K562 (cell line): Measurements from ENCODE around the gene RPS6KA2. TPM values are rescaled to one million over a fixed set of nuclear protein-coding genes. Genes with fewer than 3 reads are reported as not detected.

Source experiments
- ARID2 ChIP-seq: fragments of 450-650 bp; IDR thresholded peaks from 2 replicates; pipeline ENCODE4 v1.6.1; 2017; ENCODE audit warnings: antibody characterized with exemption, mild to moderate bottlenecking
- CBX5 ChIP-seq: IDR thresholded peaks from 2 replicates; pipeline ENCODE4 v1.6.1; 2014; ENCODE audit warnings: low read depth, borderline replicate concordance
- CTBP1 ChIP-seq: fragments of 450-650 bp; IDR thresholded peaks from 2 replicates; pipeline ENCODE4 v1.6.1; 2016; ENCODE audit warnings: borderline replicate concordance
- MAZ ChIP-seq, 2 experiments: fragments of 450-650 bp in 1 of 2; sonication (generic) in 1 of 2; formaldehyde crosslinking; IDR thresholded peaks in 1 of 2; conservative IDR thresholded peaks in 1 of 2; 2 replicates each; pipeline versions ENCODE4 v1.4.0 to v1.5.0; 2020; ENCODE audit warnings: mild to moderate bottlenecking in 1 of 2, missing genetic modification reagents in 1 of 2
- MEF2D ChIP-seq: conservative IDR thresholded peaks from 2 replicates; pipeline ENCODE4 v1.6.1; 2016; ENCODE audit warnings: low read depth, missing genetic modification characterization, missing compliant biosample characterization
- NUFIP1 ChIP-seq: fragments of 450-650 bp; IDR thresholded peaks from 2 replicates; pipeline ENCODE4 v1.6.1; 2018; ENCODE audit not compliant: partially characterized antibody
- TBL1XR1 ChIP-seq, 2 experiments: IDR thresholded peaks; 2 replicates each; pipeline ENCODE4 v1.6.1; 2012; ENCODE audit warnings: improper control_type of control experiment in 2 of 2, low read length in 2 of 2, mild to moderate bottlenecking in 1 of 2
- XRCC3 ChIP-seq: fragments of 450-650 bp; IDR thresholded peaks from 2 replicates; pipeline ENCODE4 v1.6.1; 2017; ENCODE audit warnings: mild to moderate bottlenecking, moderate library complexity
- ZNF3 ChIP-seq: fragments of 250-450 bp; sonication (Bioruptor Pico); IDR thresholded peaks from 2 replicates; pipeline ENCODE4 v1.5.0; 2021; ENCODE audit warnings: mild to moderate bottlenecking, moderate library complexity
- ZNF408 ChIP-seq: fragments of 250-450 bp; sonication (Bioruptor Pico); IDR thresholded peaks from 2 replicates; pipeline ENCODE4 v1.4.0; 2020; ENCODE audit warnings: low read depth, mild to moderate bottlenecking, moderate library complexity
- ZNF445 ChIP-seq: fragments of 250-450 bp; sonication (Bioruptor Pico); IDR thresholded peaks from 2 replicates; pipeline ENCODE4 v1.4.0; 2020; ENCODE audit warnings: low read depth, mild to moderate bottlenecking, moderate library complexity
- polyA plus RNA-seq, 8 experiments: library from polyadenylated mRNA; depleted of rRNA in 4 of 8; stranded (reverse) in 5 of 8; unstranded in 3 of 8; fragments of >200 nt; fragmentation: Nextera tagmentation in 2 of 8; fragmentation: Illumina TruSeq in 1 of 8; extraction: Ambion mirVana in 2 of 8; extraction: Trizol in 1 of 8; gene quantifications; 2 replicates each; pipeline versions ENCODE4 v1.2.1 to v1.2.3, GENCODE V29; 2011 to 2014; ENCODE audit warnings: inconsistent platforms in 1 of 8, missing spikeins in 1 of 8
- total RNA-seq, 7 experiments: library from RNA; depleted of rRNA in 6 of 7; stranded (reverse); fragments of >200 nt in 6 of 7; fragmentation: Illumina TruSeq in 2 of 7; extraction: Trizol in 2 of 7; gene quantifications; 2 replicates each; pipeline versions ENCODE4 v1.2.1 to v1.2.3, GENCODE V29; 2011 to 2021; ENCODE audit warnings: low replicate concordance in 1 of 7
- TF ChIP-seq, protein P1 (sequence below), 2 experiments: IDR thresholded peaks; 2 replicates each; pipeline ENCODE4 v1.6.1; 2012; ENCODE audit warnings: improper control_type of control experiment in 2 of 2, low read depth in 2 of 2, low read length in 2 of 2, borderline replicate concordance in 1 of 2
- TF ChIP-seq, protein P2 (sequence below): fragments of 450-650 bp; formaldehyde crosslinking; IDR thresholded peaks from 2 replicates; pipeline ENCODE4 v1.4.0; 2020; ENCODE audit warnings: mild to moderate bottlenecking, moderate library complexity
- TF ChIP-seq, protein P3 (sequence below): fragments of 250-450 bp; sonication (Bioruptor Pico); IDR thresholded peaks from 2 replicates; pipeline ENCODE4 v1.8.0; 2021; ENCODE audit warnings: moderate library complexity, mild to moderate bottlenecking, inconsistent platforms
- TF ChIP-seq, protein P4 (sequence below): fragments of 250-450 bp; sonication (Bioruptor Pico); IDR thresholded peaks from 2 replicates; pipeline ENCODE4 v1.9.0; 2021; ENCODE audit warnings: mild to moderate bottlenecking, inconsistent platforms
- TF ChIP-seq, protein P5 (sequence below): sonication (generic); formaldehyde crosslinking; IDR thresholded peaks from 2 replicates; pipeline ENCODE4 v1.8.0; 2023; ENCODE audit warnings: mild to moderate bottlenecking, missing genetic modification reagents
- TF ChIP-seq, protein P6 (sequence below): sonication (generic); formaldehyde crosslinking; IDR thresholded peaks from 2 replicates; pipeline ENCODE4 v1.9.0; 2022; ENCODE audit warnings: mild to moderate bottlenecking, missing genetic modification reagents
- TF ChIP-seq, protein P7 (sequence below): conservative IDR thresholded peaks from 2 replicates; pipeline ENCODE4 v1.6.1; 2011; ENCODE audit warnings: low read depth, mild to moderate bottlenecking, low read length; ENCODE audit not compliant: control insufficient read depth

RPS6KA2 gene
- total and polyA plus RNA-seq, 9 of the 15 experiments (the other 6 are each of a cell fraction or from before 2014, with no cell fraction given), result 0.29 to 1.00 (median 0.53) TPM

DNA sequence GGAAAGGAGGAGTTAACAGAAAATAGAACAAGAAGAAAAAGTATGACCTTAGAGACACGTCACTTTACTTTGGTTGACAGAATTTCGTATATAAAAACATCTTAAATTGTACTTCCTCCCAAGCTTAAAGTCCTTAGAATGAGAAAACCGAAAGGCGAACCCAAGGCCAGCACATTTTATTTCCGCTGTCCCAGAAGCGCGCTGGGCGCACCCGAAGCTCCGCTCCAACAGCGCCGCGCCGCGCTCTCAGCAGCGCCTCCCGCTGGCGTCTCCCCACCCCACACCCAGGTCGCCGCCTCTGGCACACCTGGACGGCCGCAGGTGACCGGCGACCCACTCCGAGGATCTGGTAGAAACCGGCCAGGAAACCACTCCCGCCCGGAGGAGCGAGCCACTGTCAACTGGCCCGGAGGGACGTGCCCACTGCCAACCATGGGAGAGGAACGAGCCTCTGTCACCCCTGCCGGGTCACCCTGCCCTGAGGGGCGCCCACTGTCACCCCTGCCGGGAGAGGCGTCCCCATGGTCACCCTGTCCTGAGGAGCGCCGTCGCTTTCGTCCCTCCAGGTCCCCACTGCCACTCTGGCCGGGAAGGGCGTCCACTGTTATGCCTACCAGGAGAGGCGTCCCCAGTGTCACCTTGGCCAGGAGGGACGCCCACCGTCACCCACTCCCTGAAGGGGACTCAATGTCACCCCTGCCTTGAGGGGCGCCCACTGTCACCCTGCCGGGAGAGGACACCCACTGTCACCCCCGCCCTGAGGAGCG is 245.1 kb downstream of the RPS6KA2 start (continued):
- TF ChIP-seq, protein P1, sequence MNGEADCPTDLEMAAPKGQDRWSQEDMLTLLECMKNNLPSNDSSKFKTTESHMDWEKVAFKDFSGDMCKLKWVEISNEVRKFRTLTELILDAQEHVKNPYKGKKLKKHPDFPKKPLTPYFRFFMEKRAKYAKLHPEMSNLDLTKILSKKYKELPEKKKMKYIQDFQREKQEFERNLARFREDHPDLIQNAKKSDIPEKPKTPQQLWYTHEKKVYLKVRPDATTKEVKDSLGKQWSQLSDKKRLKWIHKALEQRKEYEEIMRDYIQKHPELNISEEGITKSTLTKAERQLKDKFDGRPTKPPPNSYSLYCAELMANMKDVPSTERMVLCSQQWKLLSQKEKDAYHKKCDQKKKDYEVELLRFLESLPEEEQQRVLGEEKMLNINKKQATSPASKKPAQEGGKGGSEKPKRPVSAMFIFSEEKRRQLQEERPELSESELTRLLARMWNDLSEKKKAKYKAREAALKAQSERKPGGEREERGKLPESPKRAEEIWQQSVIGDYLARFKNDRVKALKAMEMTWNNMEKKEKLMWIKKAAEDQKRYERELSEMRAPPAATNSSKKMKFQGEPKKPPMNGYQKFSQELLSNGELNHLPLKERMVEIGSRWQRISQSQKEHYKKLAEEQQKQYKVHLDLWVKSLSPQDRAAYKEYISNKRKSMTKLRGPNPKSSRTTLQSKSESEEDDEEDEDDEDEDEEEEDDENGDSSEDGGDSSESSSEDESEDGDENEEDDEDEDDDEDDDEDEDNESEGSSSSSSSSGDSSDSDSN (IDR thresholded peaks at IDR 0.05; ENCODE audit: borderline replicate concordance in 1 of 2, low read depth in 2 of 2, low read length in 2 of 2), result peak in 1 of 2 experiments; percentile 61; a peak in 1 of 4 replicates
- TF ChIP-seq, protein P2, sequence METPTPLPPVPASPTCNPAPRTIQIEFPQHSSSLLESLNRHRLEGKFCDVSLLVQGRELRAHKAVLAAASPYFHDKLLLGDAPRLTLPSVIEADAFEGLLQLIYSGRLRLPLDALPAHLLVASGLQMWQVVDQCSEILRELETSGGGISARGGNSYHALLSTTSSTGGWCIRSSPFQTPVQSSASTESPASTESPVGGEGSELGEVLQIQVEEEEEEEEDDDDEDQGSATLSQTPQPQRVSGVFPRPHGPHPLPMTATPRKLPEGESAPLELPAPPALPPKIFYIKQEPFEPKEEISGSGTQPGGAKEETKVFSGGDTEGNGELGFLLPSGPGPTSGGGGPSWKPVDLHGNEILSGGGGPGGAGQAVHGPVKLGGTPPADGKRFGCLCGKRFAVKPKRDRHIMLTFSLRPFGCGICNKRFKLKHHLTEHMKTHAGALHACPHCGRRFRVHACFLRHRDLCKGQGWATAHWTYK, result no peak
- TF ChIP-seq MAZ (CRISPR knock-in tag; conservative IDR thresholded peaks at IDR 0.05 in 1 of 2, IDR thresholded peaks at IDR 0.05 in 1 of 2) (peak; percentile 38 to 83; a peak in 3 of 4 replicates), MEF2D (tag) (no peak), TBL1XR1 (IDR thresholded peaks at IDR 0.05; ENCODE audit: low read length in 2 of 2) (no peak), CBX5 (no peak), NUFIP1 (no peak), ZNF408 (CRISPR knock-in tag) (no peak), ZNF3 (CRISPR knock-in tag) (no peak), CTBP1 (peak; percentile 95), XRCC3 (no peak), ZNF445 (no peak), ARID2 (no peak)
- TF ChIP-seq, protein P3, sequence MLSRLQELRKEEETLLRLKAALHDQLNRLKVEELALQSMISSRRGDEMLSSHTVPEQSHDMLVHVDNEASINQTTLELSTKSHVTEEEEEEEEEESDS (CRISPR knock-in tag), result no peak
- TF ChIP-seq, protein P4, sequence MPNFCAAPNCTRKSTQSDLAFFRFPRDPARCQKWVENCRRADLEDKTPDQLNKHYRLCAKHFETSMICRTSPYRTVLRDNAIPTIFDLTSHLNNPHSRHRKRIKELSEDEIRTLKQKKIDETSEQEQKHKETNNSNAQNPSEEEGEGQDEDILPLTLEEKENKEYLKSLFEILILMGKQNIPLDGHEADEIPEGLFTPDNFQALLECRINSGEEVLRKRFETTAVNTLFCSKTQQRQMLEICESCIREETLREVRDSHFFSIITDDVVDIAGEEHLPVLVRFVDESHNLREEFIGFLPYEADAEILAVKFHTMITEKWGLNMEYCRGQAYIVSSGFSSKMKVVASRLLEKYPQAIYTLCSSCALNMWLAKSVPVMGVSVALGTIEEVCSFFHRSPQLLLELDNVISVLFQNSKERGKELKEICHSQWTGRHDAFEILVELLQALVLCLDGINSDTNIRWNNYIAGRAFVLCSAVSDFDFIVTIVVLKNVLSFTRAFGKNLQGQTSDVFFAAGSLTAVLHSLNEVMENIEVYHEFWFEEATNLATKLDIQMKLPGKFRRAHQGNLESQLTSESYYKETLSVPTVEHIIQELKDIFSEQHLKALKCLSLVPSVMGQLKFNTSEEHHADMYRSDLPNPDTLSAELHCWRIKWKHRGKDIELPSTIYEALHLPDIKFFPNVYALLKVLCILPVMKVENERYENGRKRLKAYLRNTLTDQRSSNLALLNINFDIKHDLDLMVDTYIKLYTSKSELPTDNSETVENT, result peak; percentile 56; the same call in 1 of the 2 replicates
- TF ChIP-seq, protein P5, sequence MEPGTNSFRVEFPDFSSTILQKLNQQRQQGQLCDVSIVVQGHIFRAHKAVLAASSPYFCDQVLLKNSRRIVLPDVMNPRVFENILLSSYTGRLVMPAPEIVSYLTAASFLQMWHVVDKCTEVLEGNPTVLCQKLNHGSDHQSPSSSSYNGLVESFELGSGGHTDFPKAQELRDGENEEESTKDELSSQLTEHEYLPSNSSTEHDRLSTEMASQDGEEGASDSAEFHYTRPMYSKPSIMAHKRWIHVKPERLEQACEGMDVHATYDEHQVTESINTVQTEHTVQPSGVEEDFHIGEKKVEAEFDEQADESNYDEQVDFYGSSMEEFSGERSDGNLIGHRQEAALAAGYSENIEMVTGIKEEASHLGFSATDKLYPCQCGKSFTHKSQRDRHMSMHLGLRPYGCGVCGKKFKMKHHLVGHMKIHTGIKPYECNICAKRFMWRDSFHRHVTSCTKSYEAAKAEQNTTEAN (CRISPR knock-in tag), result no peak
- TF ChIP-seq, protein P6, sequence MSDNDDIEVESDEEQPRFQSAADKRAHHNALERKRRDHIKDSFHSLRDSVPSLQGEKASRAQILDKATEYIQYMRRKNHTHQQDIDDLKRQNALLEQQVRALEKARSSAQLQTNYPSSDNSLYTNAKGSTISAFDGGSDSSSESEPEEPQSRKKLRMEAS (CRISPR knock-in tag), result no peak
- TF ChIP-seq, protein P7, sequence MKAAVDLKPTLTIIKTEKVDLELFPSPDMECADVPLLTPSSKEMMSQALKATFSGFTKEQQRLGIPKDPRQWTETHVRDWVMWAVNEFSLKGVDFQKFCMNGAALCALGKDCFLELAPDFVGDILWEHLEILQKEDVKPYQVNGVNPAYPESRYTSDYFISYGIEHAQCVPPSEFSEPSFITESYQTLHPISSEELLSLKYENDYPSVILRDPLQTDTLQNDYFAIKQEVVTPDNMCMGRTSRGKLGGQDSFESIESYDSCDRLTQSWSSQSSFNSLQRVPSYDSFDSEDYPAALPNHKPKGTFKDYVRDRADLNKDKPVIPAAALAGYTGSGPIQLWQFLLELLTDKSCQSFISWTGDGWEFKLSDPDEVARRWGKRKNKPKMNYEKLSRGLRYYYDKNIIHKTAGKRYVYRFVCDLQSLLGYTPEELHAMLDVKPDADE, result 0 out of 2 replicates have a peak, but pooled peaks have one; percentile 43
